GM19193 (cell line): Measurements from ENCODE around the gene KDM6B.

Source experiments
- POLR2A ChIP-seq: IDR thresholded peaks from 4 replicates; pipeline ENCODE4 v1.6.1; 2011; ENCODE audit not compliant: insufficient read depth, insufficient read length; ENCODE audit errors: extremely low read depth

KDM6B gene

DNA sequence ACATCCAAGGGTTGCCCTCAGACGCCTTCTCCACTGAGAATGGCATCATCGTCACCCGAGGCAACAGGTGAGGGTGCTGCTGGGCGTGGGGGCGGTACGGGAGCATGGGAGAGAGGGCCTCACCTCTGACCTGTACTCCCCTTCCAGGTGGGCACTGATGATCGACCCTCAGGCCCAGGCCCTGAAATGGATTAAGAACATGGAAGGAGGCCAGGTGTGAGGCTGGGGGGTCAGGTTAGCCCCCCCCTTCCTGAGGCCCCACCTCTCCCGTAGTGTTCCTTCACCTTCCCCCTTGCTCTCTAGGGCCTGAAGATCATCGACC lies 16.4 kb upstream of the KDM6B start:
- TF ChIP-seq POLR2A = no peak

DNA sequence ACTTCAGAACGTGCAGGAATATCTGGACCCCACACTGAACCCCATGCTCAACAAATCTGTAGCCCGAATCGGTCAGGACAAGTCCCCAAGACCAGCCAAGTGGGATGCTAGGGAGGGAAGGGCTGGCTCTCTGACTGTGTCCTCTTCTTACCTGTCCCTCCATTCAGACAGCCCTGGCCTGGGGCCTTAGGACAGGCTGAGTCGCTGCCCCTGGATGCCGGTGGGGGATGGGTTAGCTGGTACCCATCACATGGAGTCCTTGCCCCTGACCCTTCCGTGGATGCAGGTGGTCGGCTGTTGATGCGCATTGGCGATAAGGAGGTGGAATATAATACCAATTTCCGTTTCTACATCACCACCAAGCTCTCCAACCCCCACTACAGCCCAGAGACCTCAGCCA lies 16.0 kb upstream of the KDM6B start:
- TF ChIP-seq POLR2A = no peak

DNA sequence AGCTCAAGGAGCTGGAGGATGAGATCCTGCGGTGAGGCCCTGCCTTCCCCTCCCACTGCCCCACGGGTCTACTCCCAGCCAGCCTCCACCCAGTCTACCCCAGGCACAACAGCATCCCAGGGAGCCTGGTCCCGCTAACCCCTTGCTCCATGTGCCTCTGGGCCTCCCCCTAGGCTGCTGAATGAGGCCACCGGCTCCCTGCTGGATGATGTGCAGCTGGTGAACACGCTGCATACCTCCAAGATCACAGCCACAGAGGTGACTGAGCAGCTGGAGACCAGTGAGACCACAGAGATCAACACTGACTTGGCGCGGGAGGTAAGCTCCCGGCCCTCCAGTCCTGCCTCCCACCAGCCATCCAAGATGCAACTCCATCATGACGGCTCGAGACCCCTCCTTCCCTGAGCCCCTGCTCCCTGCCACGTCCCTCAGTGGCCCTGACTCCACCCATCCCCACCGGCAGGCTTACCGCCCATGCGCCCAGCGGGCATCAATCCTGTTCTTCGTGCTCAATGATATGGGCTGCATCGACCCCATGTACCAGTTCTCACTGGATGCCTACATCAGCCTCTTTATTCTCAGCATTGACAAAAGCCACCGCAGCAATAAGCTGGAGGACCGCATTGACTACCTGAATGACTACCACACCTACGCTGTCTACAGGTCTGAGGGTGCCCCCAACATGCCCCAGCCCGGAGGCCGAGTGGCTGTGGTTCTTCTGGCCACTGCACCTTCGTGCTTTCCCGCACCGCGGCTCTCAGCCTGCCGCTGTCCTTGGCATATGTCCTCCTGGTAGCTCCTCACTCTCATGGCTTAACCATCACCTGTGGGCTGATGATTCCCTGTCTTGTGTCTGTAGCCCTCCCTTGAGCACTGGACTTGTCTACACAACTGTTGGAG lies 15.0 kb upstream of the KDM6B start:
- no peak for TF ChIP-seq POLR2A

DNA sequence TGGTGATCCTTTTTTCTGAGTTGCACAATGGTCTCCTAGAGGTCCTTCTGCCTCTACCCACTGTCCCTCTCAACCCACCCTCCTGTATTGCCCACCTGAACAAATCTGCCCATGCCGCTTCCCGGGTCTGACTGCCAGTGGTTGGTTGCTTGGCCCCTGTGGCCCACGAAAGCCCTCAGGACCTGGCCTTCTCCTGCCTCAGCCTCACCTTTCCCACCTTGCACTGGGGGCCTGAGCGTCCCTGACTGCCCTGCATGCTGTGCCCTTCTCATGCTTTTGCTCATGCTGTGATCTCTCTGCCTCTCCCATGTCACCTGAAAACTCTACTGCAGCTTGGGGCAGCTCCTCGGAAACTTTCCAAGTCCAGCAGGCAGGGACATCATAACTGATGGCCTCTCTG lies 13.8 kb upstream of the KDM6B start:
- no peak for TF ChIP-seq POLR2A

DNA sequence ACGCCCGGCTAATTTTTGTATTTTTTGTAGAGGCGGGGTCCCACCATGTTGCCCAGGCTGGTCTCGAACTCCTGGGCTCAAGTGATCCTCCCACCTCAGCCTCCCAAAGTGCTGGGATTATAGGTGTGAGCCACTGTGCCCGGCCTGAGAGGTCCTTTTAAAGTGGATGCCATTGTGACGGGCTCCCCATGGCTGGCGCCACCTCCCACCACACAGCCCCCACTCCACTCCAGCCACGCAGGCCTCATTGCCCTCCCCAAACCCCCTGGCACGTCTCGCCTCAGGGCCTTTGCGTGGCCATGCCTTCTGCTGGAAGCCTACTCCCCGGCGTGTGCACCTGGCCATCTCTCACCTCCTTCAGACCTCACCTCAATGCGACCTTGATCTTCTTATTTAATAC lies 11.9 kb upstream of the KDM6B start:
- no peak for TF ChIP-seq POLR2A

DNA sequence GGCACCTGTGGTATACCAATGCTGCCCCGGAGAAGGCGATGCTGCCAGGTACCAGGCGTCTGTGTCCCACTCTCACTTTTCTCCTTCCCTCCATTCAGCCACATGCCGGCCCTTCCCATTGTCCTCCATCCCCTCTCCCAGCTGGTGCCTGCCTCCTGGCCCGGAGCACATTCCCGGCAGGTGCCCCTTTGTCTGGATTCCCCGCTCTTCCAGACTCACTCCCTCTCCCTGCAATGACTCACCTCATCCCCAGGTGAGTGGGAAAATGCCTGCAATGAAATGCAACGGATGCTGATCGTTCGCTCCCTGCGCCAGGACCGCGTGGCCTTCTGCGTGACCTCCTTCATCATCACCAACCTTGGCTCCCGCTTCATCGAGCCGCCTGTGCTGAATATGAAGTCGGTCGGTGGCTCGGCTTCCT lies 10.4 kb upstream of the KDM6B start:
- no peak for TF ChIP-seq POLR2A

DNA sequence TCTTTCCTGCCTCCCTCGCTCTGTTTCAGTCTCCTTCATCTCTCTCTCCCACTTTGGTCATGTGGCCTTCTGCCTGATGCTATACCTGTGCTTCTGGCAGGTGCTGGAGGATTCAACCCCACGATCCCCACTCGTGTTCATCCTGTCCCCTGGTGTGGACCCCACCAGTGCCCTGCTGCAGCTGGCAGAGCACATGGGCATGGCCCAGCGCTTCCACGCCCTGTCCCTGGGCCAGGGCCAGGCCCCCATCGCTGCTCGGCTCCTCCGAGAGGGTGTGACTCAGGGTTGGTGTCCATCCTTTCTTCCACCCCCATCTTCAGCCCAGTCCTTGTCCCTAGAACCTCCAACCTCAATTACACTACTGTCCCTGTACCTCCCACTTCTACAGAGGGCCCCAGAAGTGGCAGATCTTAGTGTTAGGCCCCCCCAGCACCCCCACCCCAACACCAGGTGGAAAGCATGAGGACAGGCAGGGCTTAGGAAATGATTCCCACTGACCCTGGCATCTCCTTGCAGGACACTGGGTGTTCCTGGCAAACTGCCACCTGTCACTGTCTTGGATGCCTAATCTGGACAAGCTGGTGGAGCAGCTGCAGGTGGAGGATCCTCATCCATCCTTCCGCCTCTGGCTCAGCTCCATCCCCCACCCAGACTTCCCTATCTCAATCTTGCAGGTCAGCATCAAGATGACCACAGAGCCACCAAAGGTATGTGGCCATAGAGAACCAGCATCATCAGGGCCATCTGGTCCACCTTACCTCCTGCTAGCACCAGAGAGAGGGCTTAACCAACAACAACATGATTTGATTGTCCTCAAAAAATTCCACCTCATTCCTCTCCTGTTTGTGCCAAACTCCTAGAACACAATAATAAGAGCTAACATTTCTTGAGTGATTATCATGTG lies 9.7 kb upstream of the KDM6B start:
- no peak for TF ChIP-seq POLR2A

DNA sequence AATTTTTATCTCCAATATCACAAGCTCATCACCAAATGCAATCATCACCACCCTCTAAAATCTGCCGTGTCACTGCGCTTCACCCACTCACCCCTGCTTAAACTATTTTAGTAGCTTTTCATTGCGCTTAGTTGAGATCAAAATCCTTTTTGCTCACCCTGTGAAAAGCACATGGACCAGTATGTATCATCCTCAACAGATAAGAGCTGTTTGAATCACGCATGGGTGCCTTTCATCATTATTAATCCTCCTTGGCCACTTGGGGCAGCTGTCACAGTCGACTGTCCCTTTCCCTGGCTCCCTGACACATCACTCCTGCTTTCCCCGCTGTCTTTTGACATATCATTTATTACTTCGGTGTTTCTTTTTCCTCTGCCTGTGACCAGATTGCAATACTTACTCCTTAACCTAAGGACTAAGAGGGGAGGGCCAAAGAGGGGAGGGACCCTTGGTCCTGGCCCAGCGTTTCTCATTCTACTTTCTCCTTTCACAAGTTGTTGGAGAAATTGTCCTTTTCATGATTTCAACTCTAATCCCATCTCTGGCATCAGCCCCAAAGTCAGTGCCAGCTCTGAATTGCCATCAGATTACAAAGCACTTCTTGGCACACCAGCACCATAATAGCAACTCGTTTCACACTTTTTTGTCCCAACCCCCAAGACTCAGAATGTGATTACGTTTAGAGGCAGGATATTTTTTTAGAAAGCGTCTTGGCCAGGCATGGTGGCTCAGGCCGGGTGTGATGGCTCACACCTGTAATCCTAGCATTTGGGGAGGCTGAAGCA lies 8.6 kb upstream of the KDM6B start:
- TF ChIP-seq POLR2A = no peak

DNA sequence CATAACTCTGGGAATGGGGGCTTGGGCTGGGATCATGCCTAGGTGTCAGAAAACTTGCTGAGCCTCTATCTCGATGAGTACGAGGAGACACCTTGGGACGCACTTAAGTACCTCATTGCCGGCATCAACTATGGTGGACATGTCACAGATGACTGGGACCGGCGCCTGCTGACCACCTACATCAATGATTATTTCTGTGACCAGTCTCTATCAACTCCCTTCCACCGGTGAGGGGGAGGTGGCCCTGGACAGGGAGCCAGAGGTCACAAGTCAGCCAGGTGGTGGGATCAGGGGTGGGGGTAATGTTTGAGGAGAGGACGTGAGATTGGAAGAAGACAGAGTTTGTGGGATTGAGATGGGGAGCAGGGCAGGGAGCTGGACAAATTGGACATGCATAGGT lies 3.4 kb upstream of the KDM6B start:
- TF ChIP-seq POLR2A = no peak

DNA sequence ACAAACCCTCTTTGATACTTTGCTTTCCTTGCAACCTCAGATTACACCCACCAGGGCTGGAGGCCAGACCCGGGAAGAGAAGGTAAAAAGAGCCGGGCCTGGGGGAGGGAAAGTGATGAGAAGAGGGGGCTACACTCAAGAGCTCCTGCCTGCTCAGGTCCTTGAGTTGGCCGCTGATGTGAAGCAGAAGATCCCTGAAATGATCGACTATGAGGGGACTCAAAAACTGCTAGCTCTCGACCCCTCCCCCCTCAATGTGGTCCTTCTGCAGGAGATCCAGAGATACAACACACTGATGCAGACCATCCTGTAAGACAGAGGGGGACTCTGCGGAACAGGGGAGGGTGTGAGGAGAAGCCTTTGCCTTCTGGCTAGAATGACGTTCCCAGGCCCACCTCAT lies 2.8 kb upstream of the KDM6B start:
- TF ChIP-seq POLR2A = no peak

DNA sequence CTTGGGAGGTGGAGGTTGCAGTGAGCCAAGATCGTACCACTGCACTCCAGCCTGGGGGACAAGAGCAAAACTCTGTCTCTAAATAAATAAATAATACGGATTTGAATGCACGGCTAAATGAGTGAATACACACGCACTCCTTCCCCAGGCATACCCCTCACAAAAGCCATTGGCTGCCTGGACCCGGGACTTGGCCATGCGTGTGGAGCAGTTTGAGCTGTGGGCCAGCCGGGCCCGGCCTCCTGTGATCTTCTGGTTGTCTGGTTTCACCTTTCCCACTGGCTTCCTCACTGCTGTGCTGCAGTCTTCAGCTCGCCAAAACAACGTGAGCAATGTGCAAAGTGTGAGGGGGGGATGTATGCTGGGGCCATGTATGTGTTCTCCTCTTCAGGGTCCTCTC lies 1.6 kb upstream of the KDM6B start:
- TF ChIP-seq POLR2A = no peak

DNA sequence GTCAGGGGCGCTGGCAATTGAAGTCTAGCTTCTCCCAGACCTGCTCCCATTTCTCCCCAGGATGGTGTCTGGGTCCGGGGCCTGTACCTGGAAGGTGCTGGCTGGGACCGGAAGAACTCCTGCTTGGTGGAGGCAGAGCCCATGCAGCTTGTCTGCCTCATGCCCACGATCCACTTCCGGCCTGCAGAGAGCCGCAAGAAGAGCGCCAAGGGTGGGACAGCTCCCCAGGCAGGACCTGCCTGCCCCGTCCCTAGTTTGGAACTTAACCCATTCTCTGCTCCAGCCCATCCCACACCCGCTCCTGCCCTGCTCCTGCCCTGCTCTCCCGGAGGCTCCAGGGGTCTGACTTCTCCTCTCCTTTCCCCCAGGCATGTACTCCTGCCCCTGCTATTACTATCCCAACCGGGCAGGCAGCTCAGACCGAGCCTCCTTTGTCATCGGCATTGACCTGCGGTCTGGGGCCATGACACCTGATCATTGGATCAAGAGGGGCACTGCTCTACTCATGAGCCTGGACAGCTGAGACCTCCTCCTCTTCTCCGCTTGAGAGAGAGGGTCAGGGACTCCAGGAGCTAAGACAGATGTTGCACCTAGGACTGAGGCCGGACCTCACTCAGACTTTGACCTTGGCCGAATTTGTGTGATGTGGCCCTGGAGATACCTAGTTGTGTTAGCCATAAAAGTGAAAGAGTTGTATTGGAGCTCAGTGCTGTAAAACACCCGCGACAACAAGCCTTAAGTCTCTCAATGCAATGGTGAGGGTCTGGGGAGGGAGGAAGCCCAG lies 814 bp upstream of the KDM6B start:
- no peak for TF ChIP-seq POLR2A

DNA sequence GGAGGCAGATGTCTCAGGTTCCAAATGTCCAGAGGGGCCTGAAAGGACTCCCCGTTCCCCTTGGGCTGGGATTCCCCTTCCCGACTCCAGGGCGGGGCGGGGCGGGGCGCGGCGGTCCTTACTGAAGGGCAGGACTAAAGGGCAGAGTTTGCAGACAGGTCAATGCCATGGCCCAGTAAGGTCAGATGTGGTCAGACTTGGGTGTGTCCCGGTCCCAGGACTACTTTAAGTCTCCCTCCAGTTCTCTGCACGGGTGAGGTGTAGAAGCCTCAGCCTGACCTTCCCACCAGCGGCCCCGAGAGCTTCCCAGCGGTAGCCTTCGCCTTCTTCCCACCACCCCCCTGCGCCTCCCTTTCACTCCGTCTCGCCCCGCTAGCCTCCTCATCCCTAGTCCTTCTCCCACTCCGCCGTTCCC lies 532 bp downstream of the KDM6B start:
- no peak for TF ChIP-seq POLR2A
